DND-41 (cell line): ENCODE data around the gene C3AR1.
"Not testable (repeated sequence)": the region's sequence is repeated elsewhere in the genome, so short reads cannot be mapped to it uniquely, and the experiment has no call there.

ENCODE experiments used
- ATAC-seq: fragments of 200-7000 bp; cut with Tn5 transposase; 3 replicates; pipeline ENCODE4 v1.9.1; 2021; ENCODE audit warnings: low read depth; ENCODE audit not compliant: insufficient read depth
- DNase-seq: peaks from one replicate; pipeline ENCODE4 v3.0.0-alpha.2; 2020
- H2AFZ ChIP-seq: 2 replicates; pipeline ENCODE4 v1.6.0; 2012; ENCODE audit warnings: low read depth, low read length
- H3K27ac ChIP-seq: 2 replicates; pipeline ENCODE4 v1.5.1; 2012; ENCODE audit warnings: low read length, inconsistent platforms
- H3K27me3 ChIP-seq: fragments of 200-600 bp; sonication (generic); 2 replicates; pipeline ENCODE4 v1.6.0; 2012; ENCODE audit warnings: low read length, mild to moderate bottlenecking, inconsistent platforms; ENCODE audit not compliant: insufficient read depth, poor library complexity
- H3K36me3 ChIP-seq: 2 replicates; pipeline ENCODE4 v1.5.1; 2012; ENCODE audit warnings: low read length, inconsistent platforms; ENCODE audit not compliant: insufficient read depth
- H3K4me1 ChIP-seq: 2 replicates; pipeline ENCODE4 v1.5.1; 2012; ENCODE audit warnings: mild to moderate bottlenecking, low read length; ENCODE audit not compliant: insufficient read depth
- H3K4me2 ChIP-seq: 2 replicates; pipeline ENCODE4 v1.6.0; 2012; ENCODE audit warnings: mild to moderate bottlenecking, moderate library complexity, low read length, inconsistent platforms; ENCODE audit not compliant: insufficient read depth
- H3K4me3 ChIP-seq, 2 experiments: fragments of 200-600 bp in 1 of 2; shearing (Covaris generic) in 1 of 2; 2 replicates each; pipeline ENCODE4 v1.5.1; 2012 to 2016; ENCODE audit warnings: inconsistent platforms in 2 of 2, low read length in 2 of 2, mild to moderate bottlenecking in 2 of 2, low read depth in 1 of 2, moderate library complexity in 1 of 2
- H3K79me2 ChIP-seq: 2 replicates; pipeline ENCODE4 v1.6.0; 2012; ENCODE audit warnings: low read length, inconsistent platforms; ENCODE audit not compliant: insufficient read depth
- H3K9ac ChIP-seq: 2 replicates; pipeline ENCODE4 v1.6.0; 2012; ENCODE audit warnings: low read depth, mild to moderate bottlenecking, inconsistent platforms, low read length, moderate library complexity
- H3K9me3 ChIP-seq: 2 replicates; pipeline ENCODE4 v1.5.1; 2012; ENCODE audit warnings: low read length, moderate library complexity, mild to moderate bottlenecking, inconsistent platforms; ENCODE audit not compliant: insufficient read depth, severe bottlenecking
- H4K20me1 ChIP-seq: 2 replicates; pipeline ENCODE4 v1.6.0; 2012; ENCODE audit warnings: low read length; ENCODE audit not compliant: insufficient read depth
- EZH2 ChIP-seq: IDR thresholded peaks from 3 replicates; pipeline ENCODE4 v1.6.1; 2012; ENCODE audit warnings: borderline replicate concordance, low read depth, mild to moderate bottlenecking, moderate library complexity, low read length, inconsistent platforms; ENCODE audit not compliant: severe bottlenecking
- TF ChIP-seq, protein P1 (sequence below): IDR thresholded peaks from 2 replicates; pipeline ENCODE4 v1.5.1; 2012; ENCODE audit warnings: borderline replicate concordance, low read length, moderate library complexity, mild to moderate bottlenecking; ENCODE audit not compliant: poor library complexity, severe bottlenecking; ENCODE audit errors: extremely low read depth

The C3AR1 gene

DNA sequence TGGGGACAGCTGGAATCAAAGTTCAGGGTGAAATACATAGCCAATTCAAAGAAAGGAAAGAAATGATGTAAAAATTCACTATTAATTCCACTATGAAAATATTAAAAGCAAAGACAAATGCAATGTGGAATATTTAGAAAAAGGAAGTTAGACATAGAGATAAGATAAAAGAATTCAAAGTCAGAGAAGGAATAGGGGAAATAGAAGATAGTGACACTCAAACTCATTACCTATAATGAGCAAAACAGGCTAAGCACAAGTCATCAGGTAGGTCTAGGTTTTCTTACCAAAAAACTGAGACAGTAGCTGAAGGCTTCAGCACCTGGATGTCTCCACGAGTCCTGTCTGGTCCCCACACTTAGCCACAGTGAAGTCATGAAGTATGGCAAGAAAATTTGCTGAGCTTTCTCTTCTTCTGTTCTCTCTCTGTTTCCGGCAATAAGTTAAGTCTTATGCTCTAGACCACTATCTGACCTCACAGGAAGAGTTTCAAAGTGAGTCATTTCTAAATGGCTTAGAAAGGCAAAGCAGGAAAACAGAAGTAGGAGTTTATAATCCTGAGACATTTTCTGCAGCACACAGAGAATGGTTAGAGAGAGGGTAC is at the start of gene C3AR1:
C3AR1 (minus strand) TSS at position 369 of the 604 bp plus-strand sequence. CDS start 6,174 bp downstream, outside the sequence.
- no peak for TF ChIP-seq EZH2
- TF ChIP-seq, protein P1, sequence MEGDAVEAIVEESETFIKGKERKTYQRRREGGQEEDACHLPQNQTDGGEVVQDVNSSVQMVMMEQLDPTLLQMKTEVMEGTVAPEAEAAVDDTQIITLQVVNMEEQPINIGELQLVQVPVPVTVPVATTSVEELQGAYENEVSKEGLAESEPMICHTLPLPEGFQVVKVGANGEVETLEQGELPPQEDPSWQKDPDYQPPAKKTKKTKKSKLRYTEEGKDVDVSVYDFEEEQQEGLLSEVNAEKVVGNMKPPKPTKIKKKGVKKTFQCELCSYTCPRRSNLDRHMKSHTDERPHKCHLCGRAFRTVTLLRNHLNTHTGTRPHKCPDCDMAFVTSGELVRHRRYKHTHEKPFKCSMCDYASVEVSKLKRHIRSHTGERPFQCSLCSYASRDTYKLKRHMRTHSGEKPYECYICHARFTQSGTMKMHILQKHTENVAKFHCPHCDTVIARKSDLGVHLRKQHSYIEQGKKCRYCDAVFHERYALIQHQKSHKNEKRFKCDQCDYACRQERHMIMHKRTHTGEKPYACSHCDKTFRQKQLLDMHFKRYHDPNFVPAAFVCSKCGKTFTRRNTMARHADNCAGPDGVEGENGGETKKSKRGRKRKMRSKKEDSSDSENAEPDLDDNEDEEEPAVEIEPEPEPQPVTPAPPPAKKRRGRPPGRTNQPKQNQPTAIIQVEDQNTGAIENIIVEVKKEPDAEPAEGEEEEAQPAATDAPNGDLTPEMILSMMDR: no peak
- H3K4me2 ChIP-seq: peak within 1 kb of the TSS; percentile 59
- peak within 1 kb of the TSS; percentile 54 for H2AFZ ChIP-seq
- ATAC-seq: peak; percentile 99
- no peaks in the 10 kb centered on the region for H3K9me3 ChIP-seq
- H3K4me1 ChIP-seq: peaks cover 16% of the 10 kb centered on the region
- H3K9ac ChIP-seq: peak within 1 kb of the TSS; percentile 13; the same call in 1 of the 2 replicates
- H3K27ac ChIP-seq: peak within 1 kb of the TSS; percentile 58
- H3K27me3 ChIP-seq: no peaks in the 10 kb centered on the region
- peak; percentile 36 for DNase-seq
- no peaks in the 10 kb centered on the region for H3K36me3 ChIP-seq
- no peaks in the 10 kb centered on the region for H4K20me1 ChIP-seq
- H3K4me3 ChIP-seq: peak within 1 kb of the TSS in 1 of 2 experiments; percentile 48; a peak in 2 of 4 replicates
- no peaks in the 10 kb centered on the region for H3K79me2 ChIP-seq

DNA sequence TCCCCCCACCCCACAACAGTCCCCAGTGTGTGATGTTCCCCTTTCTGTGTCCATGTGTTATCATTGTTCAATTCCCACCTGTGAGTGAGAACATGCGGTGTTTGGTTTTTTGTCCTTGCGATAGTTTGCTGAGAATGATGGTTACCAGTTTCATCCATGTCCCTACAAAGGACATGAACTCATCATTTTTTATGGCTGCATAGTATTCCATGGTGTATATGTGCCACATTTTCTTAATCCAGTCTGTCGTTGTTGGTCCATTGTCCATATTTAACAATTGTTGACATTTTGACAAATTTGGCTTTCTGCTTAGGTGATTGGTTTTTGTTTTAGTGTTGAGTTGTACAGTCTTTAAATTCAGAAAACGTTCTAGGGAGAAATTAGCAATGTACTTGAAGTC is 47.0 kb upstream of the C3AR1 start:
- DNase-seq, H3K9me3 ChIP-seq, H3K27ac ChIP-seq, H2AFZ ChIP-seq, H3K36me3 ChIP-seq, H3K27me3 ChIP-seq, ATAC-seq, H3K9ac ChIP-seq, H3K4me2 ChIP-seq, H3K4me3 ChIP-seq, H3K4me1 ChIP-seq, H4K20me1 ChIP-seq, H3K79me2 ChIP-seq: not testable (repeated sequence)

DNA sequence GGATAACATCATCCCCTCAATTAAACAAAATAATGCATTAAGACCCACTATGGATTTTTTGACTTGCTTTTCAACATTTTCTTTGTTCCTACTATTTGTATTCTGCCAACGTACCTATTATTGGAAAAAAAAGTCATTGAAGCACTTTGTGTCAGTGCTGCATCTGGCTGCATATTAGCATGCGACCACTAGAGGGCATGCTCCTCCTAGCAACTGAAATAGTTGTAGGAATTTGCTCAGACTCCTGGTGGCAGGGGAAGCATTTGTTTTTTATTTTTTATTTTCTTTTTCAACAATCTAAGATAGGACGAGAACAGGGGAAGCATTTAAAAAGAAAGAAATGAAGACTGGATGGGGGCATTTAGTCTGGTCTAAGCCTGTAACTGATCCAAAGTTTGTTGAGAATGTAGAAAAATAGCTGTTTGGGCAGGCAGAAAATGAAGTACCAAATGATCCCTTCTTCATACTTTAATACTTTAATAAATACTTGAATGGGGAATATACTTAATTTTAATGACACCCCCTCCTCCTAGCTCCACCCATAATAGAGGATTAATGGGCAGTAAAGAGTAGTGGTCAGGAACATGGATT is 42.7 kb upstream of the C3AR1 start:
- no peak for TF ChIP-seq EZH2
- TF ChIP-seq, protein P1: peak; percentile 99
- ATAC-seq (peak; percentile 87), DNase-seq (peak; percentile 80)
- no peaks in the 10 kb centered on the region for H4K20me1 ChIP-seq
- H2AFZ ChIP-seq: peak overlapping the region; percentile 71
- peaks cover 3% of the 10 kb centered on the region; the same call in 1 of the 2 replicates for H3K4me1 ChIP-seq
- H3K36me3 ChIP-seq: no peaks in the 10 kb centered on the region
- peak overlapping the region; percentile 28; the same call in 1 of the 2 replicates for H3K9ac ChIP-seq
- no peaks in the 10 kb centered on the region for H3K9me3 ChIP-seq
- H3K4me2 ChIP-seq: peak overlapping the region; percentile 10; the same call in 1 of the 2 replicates
- H3K27me3 ChIP-seq: no peaks in the 10 kb centered on the region
- H3K79me2 ChIP-seq: no peaks in the 10 kb centered on the region
- H3K4me3 ChIP-seq: no peak overlapping the region
- H3K27ac ChIP-seq: no peak overlapping the region

DNA sequence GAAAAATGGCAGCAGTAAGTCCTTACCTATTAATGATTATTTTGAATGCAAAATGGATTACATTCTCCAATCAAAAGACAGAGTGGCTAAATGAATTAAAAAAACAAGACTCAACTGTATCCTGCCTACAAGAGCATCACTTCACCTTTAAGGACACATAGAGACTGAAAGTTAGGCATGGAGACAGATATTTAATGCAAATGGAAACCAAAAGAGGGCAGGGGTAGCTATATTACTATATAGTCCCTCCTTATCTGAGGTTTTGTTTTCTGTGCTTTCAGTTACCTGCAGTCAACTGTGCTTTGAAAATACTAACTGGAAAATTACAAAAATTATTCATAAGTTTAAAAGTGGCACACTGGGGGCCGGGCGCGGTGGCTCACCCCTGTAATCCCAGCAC is 33.1 kb upstream of the C3AR1 start:
- Histone ChIP-seq H3K4me2 (no peak overlapping the region), H4K20me1 (no peaks in the 10 kb centered on the region), H3K9ac (no peak overlapping the region), H3K36me3 (peaks cover 35% of the 10 kb centered on the region), H2AFZ (no peak overlapping the region), H3K9me3 (no peaks in the 10 kb centered on the region), H3K4me1 (no peaks in the 10 kb centered on the region), H3K27me3 (no peaks in the 10 kb centered on the region), H3K27ac (no peak overlapping the region), H3K4me3 (no peak overlapping the region), H3K79me2 (no peaks in the 10 kb centered on the region)
- TF ChIP-seq, protein P1: no peak
- no peak for TF ChIP-seq EZH2
- no peak for ATAC-seq
- no peak for DNase-seq
